ENCODE measurements around the gene SSH2. TPM values are rescaled to one million over a fixed set of nuclear protein-coding genes. Genes with fewer than 3 reads are reported as not detected.

Gene SSH2
- total and polyA plus RNA-seq, 2 of the 13 experiments (the other 11 are each of a cell fraction or from before 2014, with no cell fraction given) = 6.0 to 6.4 TPM

- TF ChIP-seq ARID5B (CRISPR knock-in tag; IDR thresholded peaks at IDR 0.05) = peak; percentile 26; the same call in 1 of the 2 replicates
- TF ChIP-seq ZNF468 (CRISPR knock-in tag; IDR thresholded peaks at IDR 0.05) = no peak
- no peak for TF ChIP-seq ZSCAN9 (CRISPR knock-in tag; IDR thresholded peaks at IDR 0.05; ENCODE audit: borderline replicate concordance)
- TF ChIP-seq GTF2F1 (IDR thresholded peaks at IDR 0.05; ENCODE audit: low read length) = no peak
- no peak for TF ChIP-seq PRDM4 (CRISPR knock-in tag; IDR thresholded peaks at IDR 0.05; ENCODE audit: borderline replicate concordance)
- TF ChIP-seq ZNF512B (CRISPR knock-in tag; IDR thresholded peaks at IDR 0.05; ENCODE audit: borderline replicate concordance) = no peak
- TF ChIP-seq CBX1 (IDR thresholded peaks at IDR 0.05; ENCODE audit: low read depth) = no peak
- TF ChIP-seq TBX3 (IDR thresholded peaks at IDR 0.05; ENCODE audit: borderline replicate concordance) = no peak
- no peak for TF ChIP-seq ZNF256 (CRISPR knock-in tag; conservative IDR thresholded peaks at IDR 0.05)
- TF ChIP-seq HIC2 (CRISPR knock-in tag; IDR thresholded peaks at IDR 0.05; ENCODE audit: low read depth) = no peak
- no peak for TF ChIP-seq REL (CRISPR knock-in tag; conservative IDR thresholded peaks at IDR 0.05)
- no peak for TF ChIP-seq STAT6 (CRISPR knock-in tag; IDR thresholded peaks at IDR 0.05; ENCODE audit: borderline replicate concordance)
- TF ChIP-seq TEAD3 (CRISPR knock-in tag; optimal IDR thresholded peaks at IDR 0.05; ENCODE audit: borderline replicate concordance) = peak; percentile 53
- TF ChIP-seq ASH2L (IDR thresholded peaks at IDR 0.05; ENCODE audit: insufficient read length, low read depth, low read length) = peak; percentile 25
- TF ChIP-seq ZNF350 (CRISPR knock-in tag; IDR thresholded peaks at IDR 0.05; ENCODE audit: borderline replicate concordance, low read depth) = no peak
- TF ChIP-seq SMARCE1 (IDR thresholded peaks at IDR 0.05; ENCODE audit: borderline replicate concordance) = no peak
These were observed 266.9 kb downstream of the SSH2 start (continued) for GRCh38 chr17:29663155-29663554.

Measured in HepG2 (cell line).